ENCODE data around the gene CAPN9. TPM values are rescaled to one million over a fixed set of nuclear protein-coding genes. Genes with fewer than 3 reads are reported as not detected.
"Not testable (repeated sequence)": the region's sequence is repeated elsewhere in the genome, so short reads cannot be mapped to it uniquely, and the experiment has no call there.

CAPN9 gene
- total RNA-seq, 1 donor from 2014 or later: 0.83 TPM

- not testable (repeated sequence) for DNase-seq (ENCODE audit: low spot score)
Measured at GRCh38 chr1:230767859-230768612, 20.8 kb downstream of the CAPN9 start.

GRCh38 chr1:230768903-230769570 lies 21.8 kb downstream of the CAPN9 start:
- DNase-seq (ENCODE audit: low spot score): no peak

GRCh38 chr1:230770317-230770716 lies 23.1 kb downstream of the CAPN9 start:
- no peak for DNase-seq (ENCODE audit: low spot score)

GRCh38 chr1:230771773-230772354 lies 24.7 kb downstream of the CAPN9 start:
- DNase-seq (ENCODE audit: low spot score): no peak

GRCh38 chr1:230772457-230773395 lies 25.5 kb downstream of the CAPN9 start:
- peak; percentile 58 for DNase-seq (ENCODE audit: low spot score)

- no peak for DNase-seq (ENCODE audit: low spot score)
Measured at GRCh38 chr1:230773396-230774033, 26.3 kb downstream of the CAPN9 start.

- no peak for DNase-seq (ENCODE audit: low spot score)
Measured at GRCh38 chr1:230778916-230779590, 31.9 kb downstream of the CAPN9 start.

GRCh38 chr1:230781131-230781530 lies 33.9 kb downstream of the CAPN9 start:
- DNase-seq (ENCODE audit: low spot score): no peak

- no peak for DNase-seq (ENCODE audit: low spot score)
Measured at GRCh38 chr1:230781594-230781993, 34.4 kb downstream of the CAPN9 start.

- DNase-seq (ENCODE audit: low spot score): no peak
Measured at GRCh38 chr1:230784163-230784562, 37.0 kb downstream of the CAPN9 start.

GRCh38 chr1:230785636-230786384 lies 38.6 kb downstream of the CAPN9 start:
- DNase-seq (ENCODE audit: low spot score): no peak

- DNase-seq (ENCODE audit: low spot score): no peak
Measured at GRCh38 chr1:230786385-230786753, 39.2 kb downstream of the CAPN9 start.

- DNase-seq (ENCODE audit: low spot score): no peak
Measured at GRCh38 chr1:230787471-230787870, 40.3 kb downstream of the CAPN9 start.

GRCh38 chr1:230788561-230789275 lies 41.5 kb downstream of the CAPN9 start:
- no peak for DNase-seq (ENCODE audit: low spot score)

- DNase-seq (ENCODE audit: low spot score): no peak
Measured at GRCh38 chr1:230790026-230790425, 42.8 kb downstream of the CAPN9 start.

GRCh38 chr1:230791986-230792564 lies 44.9 kb downstream of the CAPN9 start:
- DNase-seq (ENCODE audit: low spot score): no peak

- DNase-seq (ENCODE audit: low spot score): no peak
Measured at GRCh38 chr1:230792691-230793462, 45.7 kb downstream of the CAPN9 start.

GRCh38 chr1:230793463-230793745 lies 46.2 kb downstream of the CAPN9 start:
- no peak for DNase-seq (ENCODE audit: low spot score)

- DNase-seq (ENCODE audit: low spot score): no peak
Measured at GRCh38 chr1:230794431-230794830, 47.2 kb downstream of the CAPN9 start.
